Prostate gland (tissue), 2 donors: ENCODE measurements around the gene LRRC18.

Experiments used
- CTCF ChIP-seq, 4 experiments: fragments of 200-600 bp in 2 of 4; fragments of 450-650 bp in 2 of 4; sonication (generic) in 2 of 4; IDR thresholded peaks; 1 replicate in 3 of 4; 2 replicates in 1 of 4; pipeline ENCODE4 v1.5.1; 2016 to 2019; ENCODE audit warnings: antibody characterized with exemption in 4 of 4, mild to moderate bottlenecking in 2 of 4, moderate library complexity in 2 of 4
- POLR2A ChIP-seq: fragments of 450-650 bp; IDR thresholded peaks from one replicate; pipeline ENCODE4 v1.6.1; 2016; ENCODE audit warnings: antibody characterized with exemption, mild to moderate bottlenecking
- POLR2AphosphoS5 ChIP-seq: sonication (generic); formaldehyde crosslinking; IDR thresholded peaks from one replicate; pipeline ENCODE4 v1.6.1; 2017; ENCODE audit warnings: antibody characterized with exemption

GRCh38 chr10:48941427-48942075 is 1.9 kb upstream of the LRRC18 start:
- no peak for TF ChIP-seq CTCF (IDR thresholded peaks at IDR 0.05)
- TF ChIP-seq POLR2A, result no peak
- no peak for TF ChIP-seq POLR2AphosphoS5
